Liver (tissue), 9 donors: ENCODE data around the gene PCNT. TPM values are rescaled to one million over a fixed set of nuclear protein-coding genes. Genes with fewer than 3 reads are reported as not detected.
"Not testable (repeated sequence)": the region's sequence is repeated elsewhere in the genome, so short reads cannot be mapped to it uniquely, and the experiment has no call there.

Source experiments
- DNase-seq: peaks from one replicate; pipeline ENCODE4 v3.0.0-alpha.2; 2017; ENCODE audit warnings: low spot score
- H3K27ac ChIP-seq, 2 donors: one replicate each; pipeline ENCODE4 v1.7.0; 2013; ENCODE audit warnings: inconsistent platforms in 2 of 2, low read length in 2 of 2, control low read depth in 1 of 2, low read depth in 1 of 2, mild to moderate bottlenecking in 1 of 2
- H3K27me3 ChIP-seq, 4 donors: one replicate each; pipeline versions ENCODE4 v1.6.1 to v1.7.0; 2013; ENCODE audit warnings: low read length in 3 of 4, inconsistent platforms in 1 of 4, mild to moderate bottlenecking in 1 of 4, moderate library complexity in 1 of 4; ENCODE audit not compliant: control insufficient read depth in 4 of 4, insufficient read depth in 4 of 4
- H3K36me3 ChIP-seq, 4 donors: one replicate each; pipeline versions ENCODE4 v1.6.1 to v1.7.0; 2013; ENCODE audit warnings: low read length in 3 of 4, mild to moderate bottlenecking in 3 of 4, low read depth in 1 of 4, moderate library complexity in 1 of 4; ENCODE audit not compliant: control insufficient read depth in 4 of 4, insufficient read depth in 3 of 4
- H3K4me1 ChIP-seq, 4 donors: one replicate each; pipeline versions ENCODE4 v1.6.1 to v1.7.0; 2013; ENCODE audit warnings: low read length in 3 of 4, mild to moderate bottlenecking in 3 of 4, moderate library complexity in 1 of 4; ENCODE audit not compliant: control insufficient read depth in 4 of 4, insufficient read depth in 4 of 4
- H3K4me3 ChIP-seq, 3 donors: one replicate each; pipeline versions ENCODE4 v1.6.1 to v1.7.0; 2013; ENCODE audit warnings: low read length in 3 of 3, control low read depth in 1 of 3, low read depth in 1 of 3, mild to moderate bottlenecking in 1 of 3
- H3K9ac ChIP-seq, 2 donors: one replicate each; pipeline ENCODE4 v1.7.0; 2013; ENCODE audit warnings: low read length in 2 of 2, mild to moderate bottlenecking in 2 of 2, moderate library complexity in 2 of 2, control low read depth in 1 of 2, low read depth in 1 of 2
- H3K9me3 ChIP-seq, 4 donors: one replicate each; pipeline versions ENCODE4 v1.6.1 to v1.7.0; 2013; ENCODE audit warnings: low read length in 3 of 4; ENCODE audit not compliant: control insufficient read depth in 4 of 4
- EGR1 ChIP-seq, 2 donors: IDR thresholded peaks; 2 replicates each; pipeline ENCODE4 v1.6.1; 2016 to 2018; ENCODE audit warnings: antibody characterized with exemption in 2 of 2, low read depth in 2 of 2
- FOXA1 ChIP-seq: IDR thresholded peaks from 2 replicates; pipeline ENCODE4 v1.6.1; 2016; ENCODE audit warnings: antibody characterized with exemption
- FOXA2 ChIP-seq: IDR thresholded peaks from 2 replicates; pipeline ENCODE4 v1.6.1; 2016; ENCODE audit warnings: antibody characterized with exemption
- GABPA ChIP-seq, 2 donors: IDR thresholded peaks in 1 of 2; conservative IDR thresholded peaks in 1 of 2; 2 replicates each; pipeline ENCODE4 v1.6.1; 2016; ENCODE audit warnings: antibody characterized with exemption in 2 of 2, mild to moderate bottlenecking in 1 of 2, moderate library complexity in 1 of 2
- HNF4A ChIP-seq, 2 donors: conservative IDR thresholded peaks; 2 replicates each; pipeline ENCODE4 v1.6.1; 2016; ENCODE audit warnings: antibody characterized with exemption in 2 of 2, mild to moderate bottlenecking in 2 of 2
- HNF4G ChIP-seq: IDR thresholded peaks from 2 replicates; pipeline ENCODE4 v1.6.1; 2016; ENCODE audit warnings: antibody characterized with exemption
- JUND ChIP-seq, 2 donors: IDR thresholded peaks; 2 replicates each; pipeline ENCODE4 v1.6.1; 2016; ENCODE audit warnings: antibody characterized with exemption in 2 of 2
- NR2F2 ChIP-seq: IDR thresholded peaks from 2 replicates; pipeline ENCODE4 v1.6.1; 2016; ENCODE audit warnings: antibody characterized with exemption
- RAD21 ChIP-seq, 2 donors: IDR thresholded peaks; 2 replicates each; pipeline ENCODE4 v1.6.1; 2016; ENCODE audit warnings: antibody characterized with exemption in 2 of 2, mild to moderate bottlenecking in 2 of 2
- SP1 ChIP-seq: IDR thresholded peaks from 2 replicates; pipeline ENCODE4 v1.6.1; 2018; ENCODE audit warnings: antibody characterized with exemption, mild to moderate bottlenecking
- TAF1 ChIP-seq: conservative IDR thresholded peaks from 2 replicates; pipeline ENCODE4 v1.6.1; 2016; ENCODE audit warnings: antibody characterized with exemption, mild to moderate bottlenecking
- YY1 ChIP-seq: IDR thresholded peaks from 2 replicates; pipeline ENCODE4 v1.6.1; 2016; ENCODE audit warnings: antibody characterized with exemption, mild to moderate bottlenecking
- WGBS: extraction: QIAGEN DNeasy Blood & Tissue Kit; methylation state at CpG from one replicate; pipeline ENCODE4 v1.1.7; 2013; 5-methylcytosine and 5-hydroxymethylcytosine counted together
- polyA plus RNA-seq, 2 donors: library from polyadenylated mRNA; stranded (reverse) in 1 of 2; unstranded in 1 of 2; fragments of 200-250 nt in 1 of 2; fragments of >200 nt in 1 of 2; fragmentation: Nextera tagmentation in 1 of 2; extraction: Ambion mirVana in 1 of 2; gene quantifications; one replicate each; pipeline versions ENCODE4 v1.2.1 to v1.2.3, GENCODE V29; 2013 to 2015
- total RNA-seq, 2 donors: library from RNA; depleted of rRNA; stranded (reverse); fragments of >200 nt; gene quantifications; one replicate each; pipeline ENCODE4 v1.2.3, GENCODE V29; 2014
- TF ChIP-seq, protein P1 (sequence below): IDR thresholded peaks from 2 replicates; pipeline ENCODE4 v1.6.1; 2016; ENCODE audit warnings: antibody characterized with exemption
- TF ChIP-seq, protein P2 (sequence below): IDR thresholded peaks from 2 replicates; pipeline ENCODE4 v1.6.1; 2016; ENCODE audit warnings: antibody characterized with exemption
- TF ChIP-seq, protein P3 (sequence below): fragments of 150-350 bp; IDR thresholded peaks from 2 replicates; pipeline ENCODE4 v1.5.1; 2017; ENCODE audit warnings: improper control_type of control experiment, low read depth, low read length; ENCODE audit not compliant: missing input control
- TF ChIP-seq, protein P4 (sequence below): IDR thresholded peaks from 2 replicates; pipeline ENCODE4 v1.6.1; 2016; ENCODE audit warnings: antibody characterized with exemption
- TF ChIP-seq, protein P5 (sequence below): IDR thresholded peaks from 2 replicates; pipeline ENCODE4 v1.6.1; 2016; ENCODE audit warnings: antibody characterized with exemption, mild to moderate bottlenecking
- donor health status: healthy.
- donor health status: healthy.
- donor health status: healthy.
- donor health status: healthy.
- donor health status: healthy.

PCNT gene
- total and polyA plus RNA-seq, 4 donors = 6.7 to 36.8 (median 15.2) TPM

DNA sequence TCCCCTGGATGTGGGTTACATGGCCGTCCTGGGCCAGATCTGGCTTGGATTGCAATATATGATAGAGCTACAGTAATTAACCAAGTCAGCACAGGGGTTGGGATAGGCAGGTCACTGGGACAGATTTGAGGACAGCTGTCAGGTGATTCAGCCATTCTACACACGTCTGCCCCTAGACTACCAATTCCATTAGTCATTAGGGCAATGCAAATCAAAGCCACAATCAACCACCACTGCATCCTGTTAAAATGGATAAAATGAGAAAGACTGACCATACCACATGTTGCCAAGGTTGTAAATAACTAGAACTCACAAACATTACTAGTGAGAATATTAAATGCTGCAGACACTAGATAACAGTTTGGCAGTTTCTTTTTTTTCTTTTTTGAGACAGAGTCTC lies 16.3 kb upstream of the PCNT start:
- no peak overlapping the region for H3K9ac ChIP-seq
- H3K27me3 ChIP-seq = no peaks in the 10 kb centered on the region
- 86% methylated on average over 2 of the region's 2 CpGs for WGBS
- H3K4me1 ChIP-seq = no peaks in the 10 kb centered on the region
- H3K4me3 ChIP-seq = no peak overlapping the region
- DNase-seq = no peak
- H3K36me3 ChIP-seq = peaks cover 0 to 6% (median under 1%) of the 10 kb centered on the region in 4 donors
- H3K27ac ChIP-seq = no peak overlapping the region
- TF ChIP-seq HNF4G (no peak), FOXA1 (no peak), JUND (IDR thresholded peaks at IDR 0.05) (no peak), YY1 (no peak)
- TF ChIP-seq, protein P1, sequence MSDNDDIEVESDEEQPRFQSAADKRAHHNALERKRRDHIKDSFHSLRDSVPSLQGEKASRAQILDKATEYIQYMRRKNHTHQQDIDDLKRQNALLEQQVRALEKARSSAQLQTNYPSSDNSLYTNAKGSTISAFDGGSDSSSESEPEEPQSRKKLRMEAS = no peak
- H3K9me3 ChIP-seq = no peaks in the 10 kb centered on the region

DNA sequence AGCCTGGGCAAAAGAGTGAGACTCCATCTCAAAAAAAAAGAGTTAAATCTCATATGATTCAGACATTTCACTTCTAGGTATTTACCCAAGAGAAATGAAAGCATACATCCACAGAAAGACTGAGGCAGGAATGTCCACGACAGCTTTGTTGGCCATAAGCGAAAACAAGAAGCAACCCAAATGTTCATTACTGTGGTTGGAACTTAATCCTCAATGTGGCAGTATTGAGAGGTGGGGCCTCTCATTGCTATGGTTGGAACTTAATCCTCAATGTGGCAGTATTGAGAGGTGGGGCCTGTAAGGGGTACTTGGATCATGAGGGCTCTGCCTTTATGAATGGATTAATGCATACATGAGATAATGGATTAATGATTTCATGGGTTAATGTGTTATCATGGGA lies 15.5 kb upstream of the PCNT start:
- TF ChIP-seq, protein P2, sequence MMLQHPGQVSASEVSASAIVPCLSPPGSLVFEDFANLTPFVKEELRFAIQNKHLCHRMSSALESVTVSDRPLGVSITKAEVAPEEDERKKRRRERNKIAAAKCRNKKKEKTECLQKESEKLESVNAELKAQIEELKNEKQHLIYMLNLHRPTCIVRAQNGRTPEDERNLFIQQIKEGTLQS = no peak
- TF ChIP-seq YY1 (no peak), EGR1 (IDR thresholded peaks at IDR 0.05; ENCODE audit: low read depth in 2 of 2) (no peak), NR2F2 (no peak), HNF4G (no peak), TAF1 (no peak), FOXA1 (no peak), SP1 (no peak), GABPA (IDR thresholded peaks at IDR 0.05 in 1 of 2, conservative IDR thresholded peaks at IDR 0.05 in 1 of 2) (no peak), FOXA2 (no peak), RAD21 (IDR thresholded peaks at IDR 0.05) (no peak), HNF4A (conservative IDR thresholded peaks at IDR 0.05) (no peak)
- TF ChIP-seq, protein P3, sequence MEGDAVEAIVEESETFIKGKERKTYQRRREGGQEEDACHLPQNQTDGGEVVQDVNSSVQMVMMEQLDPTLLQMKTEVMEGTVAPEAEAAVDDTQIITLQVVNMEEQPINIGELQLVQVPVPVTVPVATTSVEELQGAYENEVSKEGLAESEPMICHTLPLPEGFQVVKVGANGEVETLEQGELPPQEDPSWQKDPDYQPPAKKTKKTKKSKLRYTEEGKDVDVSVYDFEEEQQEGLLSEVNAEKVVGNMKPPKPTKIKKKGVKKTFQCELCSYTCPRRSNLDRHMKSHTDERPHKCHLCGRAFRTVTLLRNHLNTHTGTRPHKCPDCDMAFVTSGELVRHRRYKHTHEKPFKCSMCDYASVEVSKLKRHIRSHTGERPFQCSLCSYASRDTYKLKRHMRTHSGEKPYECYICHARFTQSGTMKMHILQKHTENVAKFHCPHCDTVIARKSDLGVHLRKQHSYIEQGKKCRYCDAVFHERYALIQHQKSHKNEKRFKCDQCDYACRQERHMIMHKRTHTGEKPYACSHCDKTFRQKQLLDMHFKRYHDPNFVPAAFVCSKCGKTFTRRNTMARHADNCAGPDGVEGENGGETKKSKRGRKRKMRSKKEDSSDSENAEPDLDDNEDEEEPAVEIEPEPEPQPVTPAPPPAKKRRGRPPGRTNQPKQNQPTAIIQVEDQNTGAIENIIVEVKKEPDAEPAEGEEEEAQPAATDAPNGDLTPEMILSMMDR = no peak
- TF ChIP-seq, protein P4, sequence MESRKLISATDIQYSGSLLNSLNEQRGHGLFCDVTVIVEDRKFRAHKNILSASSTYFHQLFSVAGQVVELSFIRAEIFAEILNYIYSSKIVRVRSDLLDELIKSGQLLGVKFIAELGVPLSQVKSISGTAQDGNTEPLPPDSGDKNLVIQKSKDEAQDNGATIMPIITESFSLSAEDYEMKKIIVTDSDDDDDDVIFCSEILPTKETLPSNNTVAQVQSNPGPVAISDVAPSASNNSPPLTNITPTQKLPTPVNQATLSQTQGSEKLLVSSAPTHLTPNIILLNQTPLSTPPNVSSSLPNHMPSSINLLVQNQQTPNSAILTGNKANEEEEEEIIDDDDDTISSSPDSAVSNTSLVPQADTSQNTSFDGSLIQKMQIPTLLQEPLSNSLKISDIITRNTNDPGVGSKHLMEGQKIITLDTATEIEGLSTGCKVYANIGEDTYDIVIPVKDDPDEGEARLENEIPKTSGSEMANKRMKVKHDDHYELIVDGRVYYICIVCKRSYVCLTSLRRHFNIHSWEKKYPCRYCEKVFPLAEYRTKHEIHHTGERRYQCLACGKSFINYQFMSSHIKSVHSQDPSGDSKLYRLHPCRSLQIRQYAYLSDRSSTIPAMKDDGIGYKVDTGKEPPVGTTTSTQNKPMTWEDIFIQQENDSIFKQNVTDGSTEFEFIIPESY = no peak
- TF ChIP-seq, protein P5, sequence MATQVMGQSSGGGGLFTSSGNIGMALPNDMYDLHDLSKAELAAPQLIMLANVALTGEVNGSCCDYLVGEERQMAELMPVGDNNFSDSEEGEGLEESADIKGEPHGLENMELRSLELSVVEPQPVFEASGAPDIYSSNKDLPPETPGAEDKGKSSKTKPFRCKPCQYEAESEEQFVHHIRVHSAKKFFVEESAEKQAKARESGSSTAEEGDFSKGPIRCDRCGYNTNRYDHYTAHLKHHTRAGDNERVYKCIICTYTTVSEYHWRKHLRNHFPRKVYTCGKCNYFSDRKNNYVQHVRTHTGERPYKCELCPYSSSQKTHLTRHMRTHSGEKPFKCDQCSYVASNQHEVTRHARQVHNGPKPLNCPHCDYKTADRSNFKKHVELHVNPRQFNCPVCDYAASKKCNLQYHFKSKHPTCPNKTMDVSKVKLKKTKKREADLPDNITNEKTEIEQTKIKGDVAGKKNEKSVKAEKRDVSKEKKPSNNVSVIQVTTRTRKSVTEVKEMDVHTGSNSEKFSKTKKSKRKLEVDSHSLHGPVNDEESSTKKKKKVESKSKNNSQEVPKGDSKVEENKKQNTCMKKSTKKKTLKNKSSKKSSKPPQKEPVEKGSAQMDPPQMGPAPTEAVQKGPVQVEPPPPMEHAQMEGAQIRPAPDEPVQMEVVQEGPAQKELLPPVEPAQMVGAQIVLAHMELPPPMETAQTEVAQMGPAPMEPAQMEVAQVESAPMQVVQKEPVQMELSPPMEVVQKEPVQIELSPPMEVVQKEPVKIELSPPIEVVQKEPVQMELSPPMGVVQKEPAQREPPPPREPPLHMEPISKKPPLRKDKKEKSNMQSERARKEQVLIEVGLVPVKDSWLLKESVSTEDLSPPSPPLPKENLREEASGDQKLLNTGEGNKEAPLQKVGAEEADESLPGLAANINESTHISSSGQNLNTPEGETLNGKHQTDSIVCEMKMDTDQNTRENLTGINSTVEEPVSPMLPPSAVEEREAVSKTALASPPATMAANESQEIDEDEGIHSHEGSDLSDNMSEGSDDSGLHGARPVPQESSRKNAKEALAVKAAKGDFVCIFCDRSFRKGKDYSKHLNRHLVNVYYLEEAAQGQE = no peak
- WGBS = 100% methylated on average over 2 of the region's 2 CpGs
- Histone ChIP-seq H3K27ac (no peak overlapping the region), H3K36me3 (peaks cover 0 to 6% (median under 1%) of the 10 kb centered on the region in 4 donors), H3K9me3 (no peaks in the 10 kb centered on the region), H3K4me3 (no peak overlapping the region), H3K27me3 (no peaks in the 10 kb centered on the region), H3K4me1 (no peaks in the 10 kb centered on the region), H3K9ac (no peak overlapping the region)
- DNase-seq = no peak

DNA sequence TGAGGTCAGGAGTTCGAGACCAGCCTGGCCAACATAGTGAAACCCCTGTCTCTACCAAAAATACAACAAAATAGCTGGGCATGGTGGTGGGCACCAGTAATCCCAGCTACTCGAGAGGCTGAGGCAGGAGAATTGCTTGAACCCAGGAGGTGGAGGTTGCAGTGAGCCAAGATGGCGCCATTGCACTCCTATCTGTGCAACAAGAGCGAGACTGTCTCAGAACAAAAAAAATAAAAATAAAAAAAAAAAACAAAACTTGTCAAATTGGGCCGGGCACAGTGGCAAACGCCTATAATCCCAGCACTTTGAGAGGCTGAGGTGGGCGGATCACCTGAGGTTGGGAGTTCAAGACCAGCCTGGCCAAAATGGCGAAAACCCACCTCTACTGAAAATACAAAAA lies 13.7 kb upstream of the PCNT start:
- not testable (repeated sequence) for DNase-seq, H3K36me3 ChIP-seq, H3K9me3 ChIP-seq, H3K4me3 ChIP-seq, H3K27me3 ChIP-seq, H3K27ac ChIP-seq, H3K4me1 ChIP-seq, H3K9ac ChIP-seq
- WGBS = 97% methylated on average over 8 of the region's 8 CpGs
